Astrocyte of the spinal cord (primary cell): Measurements from ENCODE around the gene OR13C5.
"Not testable (repeated sequence)": the region's sequence is repeated elsewhere in the genome, so short reads cannot be mapped to it uniquely, and the experiment has no call there.

Experiments used
- DNase-seq: peaks from one replicate; pipeline ENCODE4 v3.0.0; 2011; ENCODE audit warnings: low read depth, low spot score
- H3K4me3 ChIP-seq: 2 replicates; pipeline ENCODE4 v1.5.1; 2011; ENCODE audit warnings: low read depth, mild to moderate bottlenecking, low read length, moderate library complexity
- CTCF ChIP-seq: IDR thresholded peaks from 2 replicates; pipeline ENCODE4 v1.5.1; 2012; ENCODE audit warnings: low read depth, mild to moderate bottlenecking, low read length, inconsistent platforms
- in situ Hi-C: cut with HindIII; loops from 2 replicates; pipeline ENCODE4 v1.10.0; 2017; ENCODE audit warnings: low sequenced_read_pairs

Gene OR13C5

GRCh38 chr9:104608336-104608735 is 9.1 kb upstream of the OR13C5 start:
- in situ Hi-C loops, result no loop called here

DNA sequence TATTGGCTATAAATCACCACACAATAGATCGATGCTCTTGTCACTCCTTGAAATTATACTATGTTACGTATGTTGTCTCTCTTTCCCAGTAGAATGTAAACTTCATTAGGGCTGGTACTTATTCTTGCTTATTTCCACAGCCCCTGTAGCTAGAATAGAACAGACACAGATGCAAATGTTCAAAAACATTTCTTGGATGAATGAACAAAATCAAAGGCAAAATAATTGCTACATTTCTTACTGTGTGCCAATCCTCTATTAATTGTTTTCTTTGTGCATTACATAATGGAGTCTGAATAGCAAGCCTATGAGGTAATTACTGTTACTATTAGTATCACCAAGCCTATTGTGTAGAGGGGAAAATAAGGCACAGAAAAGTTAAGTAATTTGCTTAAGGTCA is 6.9 kb upstream of the OR13C5 start:
- no peak for DNase-seq
- no peak for TF ChIP-seq CTCF
- in situ Hi-C loops, result no loop called here
- H3K4me3 ChIP-seq, result no peak overlapping the region

More at GRCh38 chr9:104608336-104608735, 9.1 kb upstream of the OR13C5 start:
- no peak for TF ChIP-seq CTCF
- H3K4me3 ChIP-seq, result no peak overlapping the region
- no peak for DNase-seq

DNA sequence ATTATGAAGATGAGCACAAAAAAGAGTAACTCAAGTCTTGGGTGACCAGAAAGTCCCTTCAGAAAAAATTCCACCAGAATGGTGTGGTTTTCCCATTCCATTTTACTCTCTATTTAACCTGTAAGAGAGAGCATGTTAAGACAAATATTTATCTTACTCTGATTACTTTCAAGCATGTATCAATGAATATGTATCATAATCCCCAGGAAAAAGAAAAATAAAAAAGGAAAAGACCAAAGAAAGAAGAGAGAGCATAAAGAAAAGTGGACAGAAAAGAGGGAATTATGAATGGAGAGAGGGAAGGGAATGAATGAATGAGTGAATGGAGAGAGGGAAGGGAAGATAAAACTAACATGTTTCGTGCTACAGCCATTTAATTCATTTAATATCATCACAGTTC is 6.3 kb upstream of the OR13C5 start, which contains the start of gene OR13C2:
TSS of gene OR13C2 (minus strand) at position 101 of the 400 bp plus-strand sequence. CDS start at position 101, 0 bp downstream.
- H3K4me3 ChIP-seq, in situ Hi-C loops, DNase-seq: not testable (repeated sequence)

GRCh38 chr9:104604801-104605200 is 5.6 kb upstream of the OR13C5 start:
- DNase-seq, result no peak
- in situ Hi-C loops, result no loop called here
- no peak for TF ChIP-seq CTCF
- no peak overlapping the region for H3K4me3 ChIP-seq

DNA sequence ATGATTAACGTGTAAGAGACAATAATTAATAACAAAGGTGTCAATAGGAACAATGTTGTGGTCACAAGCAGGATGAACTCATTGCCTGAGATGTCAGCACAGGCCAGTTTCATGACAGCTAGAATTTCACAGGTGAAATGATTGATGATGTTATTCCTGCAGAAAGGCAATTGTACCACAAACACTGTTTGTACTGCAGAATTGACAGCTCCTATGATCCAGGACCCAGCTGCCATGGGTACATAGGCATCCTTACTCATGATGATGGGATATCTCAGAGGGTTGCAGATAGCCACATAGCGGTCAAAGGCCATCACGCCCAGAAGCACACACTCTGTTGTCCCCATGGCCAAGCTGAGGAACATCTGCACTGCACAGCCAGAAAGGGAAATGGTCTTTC is 464 bp downstream of the OR13C5 start:
- H3K4me3 ChIP-seq, DNase-seq, in situ Hi-C loops: not testable (repeated sequence)

DNA sequence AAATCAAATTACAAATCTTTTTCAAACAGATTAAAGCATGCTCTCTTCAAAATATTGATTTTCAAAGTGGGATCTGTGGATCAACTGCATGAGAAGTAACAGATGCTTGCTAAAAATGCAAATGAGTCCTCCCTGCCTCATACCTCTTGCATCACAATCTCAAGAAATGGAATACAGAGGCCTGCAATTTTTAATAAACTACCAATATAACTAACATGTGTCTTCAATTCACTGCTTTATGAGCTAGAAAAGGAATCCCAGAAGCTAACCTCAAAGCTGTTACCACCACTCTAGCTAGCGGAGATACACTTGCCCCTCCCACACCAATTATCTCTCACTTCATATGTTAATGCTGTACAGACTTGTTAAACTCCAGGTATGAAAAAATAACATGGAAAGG is 9.6 kb downstream of the OR13C5 start:
- DNase-seq, result no peak
- TF ChIP-seq CTCF, result no peak
- no peak overlapping the region for H3K4me3 ChIP-seq
- in situ Hi-C loops, result no loop called here

- no peak for TF ChIP-seq CTCF
- no peak for DNase-seq
- no peak overlapping the region for H3K4me3 ChIP-seq
- in situ Hi-C loops, result no loop called here
Observed at GRCh38 chr9:104586496-104587180, 12.6 kb downstream of the OR13C5 start.

GRCh38 chr9:104580562-104580961 is 18.7 kb downstream of the OR13C5 start:
- no peak for DNase-seq
- H3K4me3 ChIP-seq, result no peak overlapping the region
- in situ Hi-C loops, result no loop called here
- no peak for TF ChIP-seq CTCF
